PC-3 (cell line): ENCODE results near the gene NDUFA9. TPM values are rescaled to one million over a fixed set of nuclear protein-coding genes. Genes with fewer than 3 reads are reported as not detected.

ENCODE experiments used
- ATAC-seq: fragments of 200-7000 bp; cut with Tn5 transposase; 2 replicates; pipeline ENCODE4 v1.9.1; 2020; ENCODE audit warnings: mild to moderate bottlenecking, moderate library complexity
- BruUV-seq: library from RNA; stranded (reverse); fragments of 400-500 nt; replicated peaks from 2 replicates; lab custom pipeline; 2021; lab: Mats Ljungman, UMichigan
- CTCF ChIA-PET: fragments of 300-600 bp; sonication (Branson Sonifier 250); formaldehyde crosslinking; loops from one replicate; lab custom pipeline; 2022; ENCODE audit warnings: antibody characterized with exemption; lab: Charles Lee
- POLR2A ChIA-PET: fragments of 300-600 bp; sonication (Branson Sonifier 250); formaldehyde crosslinking; loops from one replicate; lab custom pipeline; 2022; ENCODE audit warnings: antibody characterized with exemption; ENCODE audit not compliant: unreplicated experiment; lab: Charles Lee
- DNase-seq: peaks from one replicate; pipeline ENCODE4 v3.0.0-alpha.2; 2015
- H2AFZ ChIP-seq: fragments of 300-600 bp; sonication (generic); 2 replicates; pipeline ENCODE4 v1.6.0; 2016; ENCODE audit warnings: antibody characterized with exemption, low read length
- H3F3A ChIP-seq: fragments of 300-600 bp; sonication (generic); one replicate; pipeline ENCODE4 v1.6.0; 2017; ENCODE audit warnings: antibody characterized with exemption, low read length, control low read depth, mild to moderate bottlenecking; ENCODE audit not compliant: unreplicated experiment
- H3K27ac ChIP-seq: fragments of 300-600 bp; sonication (generic); 2 replicates; pipeline ENCODE4 v1.5.1; 2016; ENCODE audit warnings: mild to moderate bottlenecking, low read length
- H3K27me3 ChIP-seq: fragments of 300-600 bp; sonication (generic); 2 replicates; pipeline ENCODE4 v1.6.1; 2016; ENCODE audit warnings: low read length, mixed read lengths
- H3K36me3 ChIP-seq: fragments of 300-600 bp; sonication (generic); 2 replicates; pipeline ENCODE4 v1.6.1; 2016; ENCODE audit warnings: low read depth, mixed run types, low read length, mixed read lengths
- H3K4me1 ChIP-seq: fragments of 300-600 bp; sonication (generic); 2 replicates; pipeline ENCODE4 v1.5.1; 2016; ENCODE audit warnings: low read length; ENCODE audit not compliant: insufficient read depth
- H3K4me2 ChIP-seq: fragments of 300-600 bp; sonication (generic); 2 replicates; pipeline ENCODE4 v1.6.0; 2016; ENCODE audit warnings: low read length
- H3K4me3 ChIP-seq: fragments of 300-600 bp; sonication (generic); 2 replicates; pipeline ENCODE4 v1.5.1; 2016; ENCODE audit warnings: mild to moderate bottlenecking, low read length, mixed read lengths
- H3K79me2 ChIP-seq: fragments of 300-600 bp; sonication (generic); 2 replicates; pipeline ENCODE4 v1.6.1; 2017; ENCODE audit warnings: low read length, mixed read lengths
- H3K9ac ChIP-seq: fragments of 300-600 bp; sonication (generic); 2 replicates; pipeline ENCODE4 v1.6.0; 2016; ENCODE audit warnings: mild to moderate bottlenecking, low read length
- H3K9me2 ChIP-seq: fragments of 300-600 bp; sonication (generic); replicated peaks from 2 replicates; pipeline ENCODE4 v1.6.1; 2016; ENCODE audit warnings: mixed run types, low read length, mixed read lengths
- H3K9me3 ChIP-seq: fragments of 300-600 bp; sonication (generic); 2 replicates; pipeline ENCODE4 v1.6.1; 2016; ENCODE audit warnings: low read length, mixed read lengths
- H4K20me1 ChIP-seq: fragments of 300-600 bp; sonication (generic); 2 replicates; pipeline ENCODE4 v1.6.1; 2016; ENCODE audit warnings: low read length, mixed read lengths
- EZH2 ChIP-seq: fragments of 300-600 bp; sonication (generic); IDR thresholded peaks from one replicate; pipeline ENCODE4 v1.6.1; 2017; ENCODE audit warnings: antibody characterized with exemption, mild to moderate bottlenecking, low read length; ENCODE audit not compliant: unreplicated experiment
- EZH2phosphoT487 ChIP-seq: fragments of 300-600 bp; sonication (generic); IDR thresholded peaks from 2 replicates; pipeline ENCODE4 v1.6.1; 2018; ENCODE audit warnings: mild to moderate bottlenecking, antibody characterized with exemption, low read length, borderline replicate concordance
- intact Hi-C: fragments of 100-400 bp; cut with micrococcal nuclease; formaldehyde crosslinking; loops from 2 replicates; pipeline ENCODE4 v1.9.0; 2023
- total RNA-seq: library from RNA; depleted of rRNA; stranded (reverse); fragments of >200 nt; gene quantifications from 2 replicates; pipeline ENCODE4 v1.2.3, GENCODE V29; 2014
- TF ChIP-seq, protein P1 (sequence below): fragments of 300-600 bp; sonication (generic); conservative IDR thresholded peaks from 2 replicates; pipeline ENCODE4 v1.5.1; 2017; ENCODE audit warnings: antibody characterized with exemption, low read depth, mild to moderate bottlenecking, low read length

The NDUFA9 gene
- total RNA-seq, 1 experiment from 2014 or later: 71.5 TPM

GRCh38 chr12:4603946-4604345, 45.0 kb upstream of the NDUFA9 start:
- Histone ChIP-seq H3K4me3 (no peak overlapping the region), H2AFZ (no peak overlapping the region), H3K27ac (no peak overlapping the region), H3K79me2 (peaks cover 12% of the 10 kb centered on the region), H3K4me2 (no peak overlapping the region), H3K4me1 (peaks cover 3% of the 10 kb centered on the region; the same call in 1 of the 2 replicates), H3F3A (no peaks in the 10 kb centered on the region), H3K27me3 (peaks cover 20% of the 10 kb centered on the region), H3K9me2 (no peaks in the 10 kb centered on the region), H3K9me3 (no peaks in the 10 kb centered on the region), H3K36me3 (no peaks in the 10 kb centered on the region), H4K20me1 (no peaks in the 10 kb centered on the region), H3K9ac (no peak overlapping the region)
- TF ChIP-seq, protein P1, sequence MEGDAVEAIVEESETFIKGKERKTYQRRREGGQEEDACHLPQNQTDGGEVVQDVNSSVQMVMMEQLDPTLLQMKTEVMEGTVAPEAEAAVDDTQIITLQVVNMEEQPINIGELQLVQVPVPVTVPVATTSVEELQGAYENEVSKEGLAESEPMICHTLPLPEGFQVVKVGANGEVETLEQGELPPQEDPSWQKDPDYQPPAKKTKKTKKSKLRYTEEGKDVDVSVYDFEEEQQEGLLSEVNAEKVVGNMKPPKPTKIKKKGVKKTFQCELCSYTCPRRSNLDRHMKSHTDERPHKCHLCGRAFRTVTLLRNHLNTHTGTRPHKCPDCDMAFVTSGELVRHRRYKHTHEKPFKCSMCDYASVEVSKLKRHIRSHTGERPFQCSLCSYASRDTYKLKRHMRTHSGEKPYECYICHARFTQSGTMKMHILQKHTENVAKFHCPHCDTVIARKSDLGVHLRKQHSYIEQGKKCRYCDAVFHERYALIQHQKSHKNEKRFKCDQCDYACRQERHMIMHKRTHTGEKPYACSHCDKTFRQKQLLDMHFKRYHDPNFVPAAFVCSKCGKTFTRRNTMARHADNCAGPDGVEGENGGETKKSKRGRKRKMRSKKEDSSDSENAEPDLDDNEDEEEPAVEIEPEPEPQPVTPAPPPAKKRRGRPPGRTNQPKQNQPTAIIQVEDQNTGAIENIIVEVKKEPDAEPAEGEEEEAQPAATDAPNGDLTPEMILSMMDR: no peak
- TF ChIP-seq EZH2: no peak
- no peak for TF ChIP-seq EZH2phosphoT487
- intact Hi-C loops: loop anchor here (2.0 kb wide), 1 partner anchor 155 kb away; no protein-coding TSS in a partner anchor
- BruUV-seq: no TSS peak
- CTCF ChIA-PET: interaction anchor here (0.5 kb wide), 1 partner anchor 47 kb away, joined by 4 read pairs; no protein-coding TSS in a partner anchor
- POLR2A ChIA-PET: no interaction called here
- DNase-seq: no peak
- ATAC-seq: no peak

DNA sequence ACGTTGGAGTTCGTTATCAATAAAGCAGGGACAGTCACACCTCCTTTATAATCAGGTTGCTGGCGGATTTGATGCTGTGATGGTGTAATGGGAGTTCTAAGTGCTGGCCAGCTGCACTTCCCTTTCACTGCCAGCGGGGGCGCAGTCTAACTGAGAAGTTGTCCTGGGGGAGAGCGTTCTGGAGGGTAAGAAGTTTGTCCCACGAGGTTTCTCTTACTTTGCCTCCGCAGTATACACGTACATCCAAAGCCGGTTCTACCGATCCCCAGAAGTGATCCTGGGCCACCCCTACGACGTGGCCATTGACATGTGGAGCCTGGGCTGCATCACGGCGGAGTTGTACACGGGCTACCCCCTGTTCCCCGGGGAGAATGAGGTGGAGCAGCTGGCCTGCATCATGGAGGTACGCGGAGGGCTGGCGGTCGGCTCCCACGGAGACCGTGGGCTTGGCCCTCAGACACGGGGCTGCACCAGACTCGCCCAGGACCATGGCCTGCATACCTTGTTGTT, 44.2 kb upstream of the NDUFA9 start:
- peak; percentile 83 for DNase-seq
- H3K9me3 ChIP-seq: no peaks in the 10 kb centered on the region
- CTCF ChIA-PET: interaction anchor here (0.5 kb wide), 1 partner anchor 46 kb away, joined by 4 read pairs; no protein-coding TSS in a partner anchor
- peak; percentile 97 for ATAC-seq
- H3K27me3 ChIP-seq: peaks cover 20% of the 10 kb centered on the region
- H3K9ac ChIP-seq: peak overlapping the region; percentile 88
- no peak overlapping the region for H3K27ac ChIP-seq
- H3F3A ChIP-seq: no peaks in the 10 kb centered on the region
- TF ChIP-seq EZH2phosphoT487 (no peak), EZH2 (no peak)
- TF ChIP-seq, protein P1: peak; percentile 85
- no peaks in the 10 kb centered on the region for H3K36me3 ChIP-seq
- H3K4me3 ChIP-seq: peak overlapping the region; percentile 89
- no peaks in the 10 kb centered on the region for H3K9me2 ChIP-seq
- intact Hi-C loops: loop anchor here (2.0 kb wide), 1 partner anchor 154 kb away; no protein-coding TSS in a partner anchor
- peak overlapping the region; percentile 98 for H2AFZ ChIP-seq
- BruUV-seq: no TSS peak
- POLR2A ChIA-PET: no interaction called here
- H3K79me2 ChIP-seq: peaks cover 12% of the 10 kb centered on the region
- H4K20me1 ChIP-seq: no peaks in the 10 kb centered on the region
- peaks cover 3% of the 10 kb centered on the region; the same call in 1 of the 2 replicates for H3K4me1 ChIP-seq
- H3K4me2 ChIP-seq: peak overlapping the region; percentile 82

DNA sequence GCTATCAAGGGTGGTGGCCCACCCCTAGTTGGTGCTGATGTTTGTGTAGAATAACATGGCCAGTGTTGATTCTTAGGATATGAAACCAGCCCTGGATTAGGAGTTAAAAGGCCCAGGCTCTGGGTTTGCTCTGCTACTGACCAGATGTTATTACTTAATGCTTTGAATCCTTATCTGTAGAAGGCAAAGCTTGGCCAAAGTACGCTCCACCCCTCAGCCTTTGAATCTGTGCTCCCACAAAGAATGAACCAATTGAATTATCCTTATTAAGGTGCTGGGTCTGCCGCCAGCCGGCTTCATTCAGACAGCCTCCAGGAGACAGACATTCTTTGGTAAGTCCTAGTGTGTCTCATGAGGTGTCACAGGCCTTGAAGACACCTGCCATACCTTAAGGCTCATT, 41.9 kb upstream of the NDUFA9 start:
- Histone ChIP-seq H3K4me1 (peaks cover 3% of the 10 kb centered on the region; the same call in 1 of the 2 replicates), H3K9ac (no peak overlapping the region), H3K36me3 (no peaks in the 10 kb centered on the region), H3K4me3 (no peak overlapping the region), H3K79me2 (peaks cover 12% of the 10 kb centered on the region), H3K27me3 (peaks cover 17% of the 10 kb centered on the region), H3K9me3 (no peaks in the 10 kb centered on the region), H3K4me2 (no peak overlapping the region), H3K9me2 (no peaks in the 10 kb centered on the region), H3F3A (no peaks in the 10 kb centered on the region), H4K20me1 (no peaks in the 10 kb centered on the region), H3K27ac (no peak overlapping the region), H2AFZ (no peak overlapping the region)
- ATAC-seq: no peak
- intact Hi-C loops: no loop called here
- TF ChIP-seq EZH2phosphoT487 (no peak), EZH2 (no peak)
- TF ChIP-seq, protein P1: no peak
- POLR2A ChIA-PET: no interaction called here
- no TSS peak for BruUV-seq
- DNase-seq: no peak
- CTCF ChIA-PET: no interaction called here
